Astrocyte of the cerebellum (primary cell): ENCODE results near the gene WDR48.

Experiments used
- DNase-seq: peaks from one replicate; pipeline ENCODE4 v3.0.0-alpha.2; 2011; ENCODE audit warnings: low read depth
- H3K4me3 ChIP-seq: 2 replicates; pipeline ENCODE4 v1.5.1; 2011; ENCODE audit warnings: mild to moderate bottlenecking, low read depth, low read length, moderate library complexity
- in situ Hi-C: cut with HindIII; loops from 2 replicates; pipeline ENCODE4 v1.10.0; 2017; ENCODE audit warnings: low sequenced_read_pairs
- TF ChIP-seq, protein P1 (sequence below): IDR thresholded peaks from 2 replicates; pipeline ENCODE4 v1.5.1; 2012; ENCODE audit warnings: low read length, low read depth, moderate library complexity, mild to moderate bottlenecking; ENCODE audit errors: missing control alignments

The WDR48 gene

DNA sequence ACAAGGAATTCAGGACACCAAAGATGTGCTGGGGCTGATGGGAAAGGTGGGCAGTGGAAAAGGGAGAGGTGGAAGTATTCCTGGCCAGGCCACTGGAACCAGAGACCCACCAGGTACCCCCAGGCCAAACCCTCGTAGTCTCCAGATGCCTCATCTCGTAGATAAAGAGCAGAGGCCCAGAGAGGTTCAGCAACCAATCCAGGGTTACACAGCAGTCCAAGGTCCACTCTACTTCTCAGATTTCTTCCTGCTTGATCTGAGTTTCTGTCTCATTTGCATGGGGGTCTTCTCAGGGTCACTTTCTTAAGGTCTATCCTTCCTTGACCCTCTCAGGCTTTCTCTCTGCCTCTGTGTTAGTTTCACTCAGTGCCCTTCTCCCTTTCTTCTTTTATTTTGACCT, 60.7 kb downstream of the WDR48 start:
- TF ChIP-seq, protein P1, sequence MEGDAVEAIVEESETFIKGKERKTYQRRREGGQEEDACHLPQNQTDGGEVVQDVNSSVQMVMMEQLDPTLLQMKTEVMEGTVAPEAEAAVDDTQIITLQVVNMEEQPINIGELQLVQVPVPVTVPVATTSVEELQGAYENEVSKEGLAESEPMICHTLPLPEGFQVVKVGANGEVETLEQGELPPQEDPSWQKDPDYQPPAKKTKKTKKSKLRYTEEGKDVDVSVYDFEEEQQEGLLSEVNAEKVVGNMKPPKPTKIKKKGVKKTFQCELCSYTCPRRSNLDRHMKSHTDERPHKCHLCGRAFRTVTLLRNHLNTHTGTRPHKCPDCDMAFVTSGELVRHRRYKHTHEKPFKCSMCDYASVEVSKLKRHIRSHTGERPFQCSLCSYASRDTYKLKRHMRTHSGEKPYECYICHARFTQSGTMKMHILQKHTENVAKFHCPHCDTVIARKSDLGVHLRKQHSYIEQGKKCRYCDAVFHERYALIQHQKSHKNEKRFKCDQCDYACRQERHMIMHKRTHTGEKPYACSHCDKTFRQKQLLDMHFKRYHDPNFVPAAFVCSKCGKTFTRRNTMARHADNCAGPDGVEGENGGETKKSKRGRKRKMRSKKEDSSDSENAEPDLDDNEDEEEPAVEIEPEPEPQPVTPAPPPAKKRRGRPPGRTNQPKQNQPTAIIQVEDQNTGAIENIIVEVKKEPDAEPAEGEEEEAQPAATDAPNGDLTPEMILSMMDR, result no peak
- no peak overlapping the region for H3K4me3 ChIP-seq
- DNase-seq, result no peak
- in situ Hi-C loops, result loop anchor here (10.0 kb wide), 1 partner anchor 62 kb away; no protein-coding TSS in a partner anchor

DNA sequence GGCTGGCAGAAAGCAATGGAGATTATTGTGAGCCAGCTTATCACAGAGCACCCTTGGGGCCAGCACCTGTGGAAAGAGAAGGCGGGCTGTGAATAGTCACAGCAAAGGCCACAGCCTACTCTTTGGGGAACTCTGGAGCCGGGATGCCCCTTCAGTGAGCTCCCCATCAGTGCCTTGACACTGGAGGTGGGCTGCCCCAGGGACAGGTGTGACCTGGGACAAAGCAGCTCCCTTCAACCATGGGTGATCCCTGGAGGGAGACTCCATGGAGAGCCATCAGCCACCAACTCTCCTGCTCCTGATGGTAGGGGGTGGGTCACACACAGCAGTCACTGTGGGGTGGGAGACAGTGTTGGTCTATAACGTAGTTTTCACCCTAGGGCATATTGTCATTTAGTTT, 61.5 kb downstream of the WDR48 start:
- DNase-seq, result no peak
- in situ Hi-C loops, result loop anchor here (10.0 kb wide), 1 partner anchor 62 kb away; no protein-coding TSS in a partner anchor
- H3K4me3 ChIP-seq, result no peak overlapping the region
- TF ChIP-seq, protein P1, result no peak

GRCh38 chr3:39114456-39114855, 62.6 kb downstream of the WDR48 start:
- DNase-seq, result no peak
- H3K4me3 ChIP-seq, result no peak overlapping the region
- TF ChIP-seq, protein P1, result no peak
- in situ Hi-C loops, result loop anchor here (10.0 kb wide), 1 partner anchor 60 kb away; no protein-coding TSS in a partner anchor

DNA sequence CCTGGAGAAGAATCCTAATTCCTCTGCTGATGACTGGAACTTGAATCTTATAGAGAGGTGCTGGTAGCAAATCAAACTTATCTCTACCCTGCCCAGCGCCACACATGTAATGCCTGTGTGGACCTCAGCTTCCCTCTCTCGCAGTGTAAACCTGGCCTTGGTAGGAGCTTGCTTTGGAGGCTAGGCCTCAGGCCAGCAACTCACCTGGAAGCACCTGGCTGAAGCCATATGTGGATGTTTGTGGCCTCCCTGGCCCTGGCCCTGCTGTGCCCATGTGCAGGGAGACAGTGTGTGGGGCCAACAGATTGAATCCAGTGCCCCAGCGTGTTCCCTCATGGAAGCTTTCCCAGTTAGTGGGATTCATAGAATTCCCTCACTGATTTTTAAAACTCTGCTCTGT, 64.1 kb downstream of the WDR48 start:
- TF ChIP-seq, protein P1, result no peak
- no peak for DNase-seq
- no peak overlapping the region for H3K4me3 ChIP-seq
- in situ Hi-C loops, result loop anchor here (10.0 kb wide), 1 partner anchor 59 kb away; no protein-coding TSS in a partner anchor

DNA sequence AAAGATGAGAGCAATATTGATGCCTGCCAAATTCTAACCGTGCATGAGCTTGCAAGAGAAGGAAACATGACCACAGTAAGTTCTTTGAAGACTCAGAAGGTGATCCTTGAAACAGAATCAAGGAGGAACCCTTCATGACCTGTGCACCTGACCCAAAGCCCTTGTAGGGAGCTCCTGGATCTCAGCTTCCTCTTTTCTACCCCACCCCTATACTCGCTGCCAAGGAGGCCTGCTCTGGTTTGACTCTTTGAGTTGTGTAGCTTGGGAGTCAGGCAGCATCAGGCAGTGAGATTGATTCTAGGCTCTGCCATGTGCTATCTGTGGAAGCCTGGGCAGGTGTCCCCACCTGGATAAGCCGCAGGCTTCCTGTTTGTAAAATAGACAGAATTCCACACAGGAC, 66.3 kb downstream of the WDR48 start:
- TF ChIP-seq, protein P1, result no peak
- H3K4me3 ChIP-seq, result no peak overlapping the region
- in situ Hi-C loops, result loop anchor here (10.0 kb wide), 1 partner anchor 57 kb away; no protein-coding TSS in a partner anchor
- no peak for DNase-seq

DNA sequence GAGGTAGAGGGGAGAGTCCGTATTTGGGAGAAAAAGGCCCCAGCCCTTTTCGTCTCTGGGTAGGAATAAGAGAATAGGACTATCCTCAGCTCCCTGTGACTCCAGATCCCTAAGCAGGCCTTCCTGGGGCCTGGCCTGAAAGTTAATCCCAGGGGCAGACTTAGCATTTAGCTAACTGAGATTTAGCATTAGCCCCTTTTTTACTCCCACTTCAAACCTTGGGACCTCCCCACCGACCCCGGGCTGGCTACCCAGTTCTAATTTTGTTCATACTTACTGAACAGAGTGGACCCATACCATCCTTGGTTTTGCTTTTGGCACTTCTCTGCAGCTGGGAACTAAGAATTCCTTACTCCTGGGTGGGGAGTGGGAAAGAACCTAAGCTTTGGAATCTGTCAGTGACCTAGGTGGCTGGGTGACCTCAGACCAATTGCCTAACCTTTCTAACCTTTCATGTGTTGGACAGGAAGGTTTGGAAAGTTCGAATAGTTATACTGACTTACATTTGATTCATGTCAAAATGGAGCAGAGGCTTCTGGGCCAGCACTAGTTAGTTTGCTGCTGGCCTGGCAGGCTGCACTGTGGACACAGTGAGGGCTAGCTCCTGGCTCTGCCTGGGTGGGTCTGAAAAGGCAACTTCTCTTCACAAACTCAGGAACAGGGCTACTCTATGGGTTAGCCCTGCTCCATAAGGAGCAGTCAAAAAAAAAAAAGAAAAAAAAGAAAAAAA, 67.3 kb downstream of the WDR48 start:
- DNase-seq, result no peak
- in situ Hi-C loops, result loop anchor here (10.0 kb wide), 1 partner anchor 56 kb away; no protein-coding TSS in a partner anchor
- TF ChIP-seq, protein P1, result no peak
- H3K4me3 ChIP-seq, result no peak overlapping the region
